GM04504 (cell line): Measurements from ENCODE around the gene PTTG2.
A peak's percentile ranks its signal among the peaks of the same experiment; 100 is the strongest.
"Not testable (repeated sequence)": the region's sequence is repeated elsewhere in the genome, so short reads cannot be mapped to it uniquely, and the experiment has no call there.

Experiments
- DNase-seq: peaks from one replicate; pipeline ENCODE4 v3.0.0-alpha.2; 2012; ENCODE audit warnings: low read depth

Gene PTTG2

DNA sequence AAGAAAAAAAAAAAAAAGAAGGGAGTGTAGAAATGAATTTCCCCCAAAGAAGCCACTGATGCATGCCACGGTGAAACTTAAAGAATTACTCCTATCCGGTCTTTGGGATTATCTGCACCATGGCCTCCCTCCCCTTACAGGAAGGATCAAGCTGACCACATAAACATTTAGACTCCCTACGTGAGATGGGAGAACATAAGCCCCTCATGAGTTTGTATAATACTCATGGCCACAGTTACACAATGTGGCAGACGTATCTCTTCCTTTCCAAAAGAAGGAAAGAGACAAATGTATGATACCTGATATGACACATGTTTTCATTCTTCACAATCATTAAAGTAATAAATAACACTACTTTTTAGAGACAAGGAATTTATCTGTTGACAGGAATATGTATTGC lies 3.3 kb upstream of the PTTG2 start:
- DNase-seq: no peak

DNA sequence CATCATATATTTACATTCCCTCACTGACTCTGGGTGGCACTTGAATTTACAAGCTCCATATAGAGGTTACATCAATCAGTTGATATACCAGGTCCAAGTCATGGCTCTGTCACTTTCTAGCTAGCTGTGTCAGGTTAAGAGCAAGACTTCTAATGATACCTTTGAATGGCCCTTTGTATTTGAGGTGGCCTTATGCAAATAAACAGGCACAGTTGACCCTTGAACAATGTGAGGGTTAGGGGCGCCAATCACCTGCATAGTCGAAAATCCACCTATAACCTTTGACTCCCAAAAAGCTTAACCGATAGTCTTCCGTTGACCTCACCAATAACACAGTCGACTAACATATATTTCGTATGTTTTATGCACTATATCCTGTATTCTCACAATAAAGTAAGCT lies 1.3 kb upstream of the PTTG2 start:
- no peak for DNase-seq

- no peak for DNase-seq
Observed at GRCh38 chr4:37960679-37961450, 667 bp downstream of the PTTG2 start.

- DNase-seq: no peak
Observed at GRCh38 chr4:37964734-37965457, 4.7 kb downstream of the PTTG2 start.

GRCh38 chr4:37966044-37966443 lies 5.8 kb downstream of the PTTG2 start:
- no peak for DNase-seq

- DNase-seq: no peak
Observed at GRCh38 chr4:37967736-37968135, 7.5 kb downstream of the PTTG2 start.

DNA sequence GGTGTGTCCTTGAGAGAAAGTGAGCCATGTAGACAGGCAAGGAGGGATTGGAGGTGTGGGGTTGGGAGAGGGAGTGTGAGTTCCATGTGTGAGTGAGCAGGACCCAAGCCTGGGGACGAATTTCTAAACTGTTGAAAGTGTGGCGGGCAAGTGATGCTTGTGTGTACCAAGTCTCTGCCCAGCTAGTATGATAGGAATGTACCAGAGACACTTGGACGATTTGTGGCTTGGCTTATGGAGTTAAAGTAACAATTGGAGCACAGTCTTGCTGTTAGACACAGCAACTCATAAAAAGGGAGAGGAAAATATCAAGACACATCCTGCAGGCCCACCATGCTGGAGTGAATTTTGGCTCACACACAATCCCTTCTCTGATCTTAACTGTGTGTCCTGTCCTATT lies 8.5 kb downstream of the PTTG2 start:
- DNase-seq: no peak

- DNase-seq: no peak
Observed at GRCh38 chr4:37970702-37971101, 10.5 kb downstream of the PTTG2 start.

- no peak for DNase-seq
Observed at GRCh38 chr4:37971202-37971601, 11.0 kb downstream of the PTTG2 start.

DNA sequence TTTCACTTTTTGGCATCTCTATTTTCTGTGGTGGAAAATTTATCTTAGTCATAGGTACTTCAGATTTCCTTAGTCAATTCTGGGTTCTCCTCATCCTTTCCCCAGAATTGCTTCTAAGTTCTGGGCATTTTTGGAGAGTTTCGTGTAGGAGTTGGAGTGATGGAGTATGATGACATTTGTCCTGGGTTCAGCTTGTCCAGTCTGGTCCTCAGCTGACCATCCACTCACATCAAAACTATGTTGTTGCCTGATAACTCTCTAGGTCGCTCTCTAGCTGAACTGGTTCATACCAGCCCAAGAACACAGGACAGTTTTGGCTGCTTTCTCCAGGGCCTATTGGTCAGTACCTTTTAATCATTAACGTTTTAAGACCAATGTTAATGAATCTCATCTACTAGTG lies 13.2 kb downstream of the PTTG2 start:
- DNase-seq: no peak

GRCh38 chr4:37975321-37975822 lies 15.2 kb downstream of the PTTG2 start:
- DNase-seq: not testable (repeated sequence)

DNA sequence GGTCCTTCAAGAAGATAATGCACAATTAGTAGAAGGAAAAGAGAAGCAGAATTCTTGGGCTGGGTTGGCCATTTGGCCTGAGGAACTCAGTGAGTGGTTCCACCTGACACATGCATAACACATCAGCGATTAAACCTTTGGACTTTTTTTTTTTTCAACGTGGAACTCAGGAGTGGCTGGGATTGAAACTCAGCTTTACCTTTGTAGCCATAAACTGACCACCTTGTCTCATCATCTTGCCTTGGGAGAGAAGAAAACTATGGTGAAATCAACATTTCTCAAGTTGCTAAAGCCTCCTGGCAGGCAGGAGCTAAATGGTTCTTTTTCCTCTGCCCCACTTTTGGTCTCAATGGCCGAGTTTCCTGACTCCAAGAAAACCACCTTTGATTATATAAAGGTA lies 16.3 kb downstream of the PTTG2 start:
- DNase-seq: no peak

GRCh38 chr4:37976991-37977470 lies 16.8 kb downstream of the PTTG2 start:
- peak; percentile 32 for DNase-seq

DNA sequence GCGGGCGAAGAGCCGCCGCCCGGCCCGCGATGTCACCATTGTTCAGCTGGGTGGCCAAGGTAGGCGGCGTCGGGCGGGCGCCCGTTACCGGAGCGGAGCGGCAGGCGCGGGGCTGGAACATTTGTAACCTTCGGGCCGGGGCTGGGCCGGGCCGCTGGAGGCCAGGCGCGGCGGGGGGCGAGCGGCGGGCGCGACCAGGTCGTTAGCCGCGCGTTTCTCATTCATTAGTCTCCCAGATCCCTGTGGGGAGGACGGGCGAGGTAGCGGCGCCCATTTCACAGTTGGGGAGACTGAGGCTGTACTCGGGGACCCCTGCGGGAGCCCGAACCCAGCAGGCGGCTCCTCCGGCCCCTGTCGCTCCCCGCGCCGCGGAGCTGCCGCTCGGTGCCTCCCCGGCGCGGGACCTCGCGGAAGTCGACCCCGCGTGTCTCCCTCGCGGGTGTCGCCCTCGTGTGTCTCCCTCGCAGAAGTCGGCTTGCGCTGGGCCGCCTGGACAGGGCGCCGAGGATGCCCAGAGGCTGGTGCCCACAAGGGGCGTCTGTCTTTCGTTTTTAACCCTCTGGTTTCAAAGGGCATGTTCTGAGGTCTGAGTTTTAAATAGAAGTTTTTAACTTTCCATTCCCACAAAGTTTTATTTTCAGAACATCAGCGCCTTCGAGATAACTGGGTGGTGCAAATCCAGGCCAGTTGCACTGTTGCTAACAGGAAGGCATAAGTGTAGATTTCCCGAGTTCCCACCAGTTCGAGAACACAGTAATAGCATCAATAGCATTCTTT lies 17.5 kb downstream of the PTTG2 start:
- no peak for DNase-seq

DNA sequence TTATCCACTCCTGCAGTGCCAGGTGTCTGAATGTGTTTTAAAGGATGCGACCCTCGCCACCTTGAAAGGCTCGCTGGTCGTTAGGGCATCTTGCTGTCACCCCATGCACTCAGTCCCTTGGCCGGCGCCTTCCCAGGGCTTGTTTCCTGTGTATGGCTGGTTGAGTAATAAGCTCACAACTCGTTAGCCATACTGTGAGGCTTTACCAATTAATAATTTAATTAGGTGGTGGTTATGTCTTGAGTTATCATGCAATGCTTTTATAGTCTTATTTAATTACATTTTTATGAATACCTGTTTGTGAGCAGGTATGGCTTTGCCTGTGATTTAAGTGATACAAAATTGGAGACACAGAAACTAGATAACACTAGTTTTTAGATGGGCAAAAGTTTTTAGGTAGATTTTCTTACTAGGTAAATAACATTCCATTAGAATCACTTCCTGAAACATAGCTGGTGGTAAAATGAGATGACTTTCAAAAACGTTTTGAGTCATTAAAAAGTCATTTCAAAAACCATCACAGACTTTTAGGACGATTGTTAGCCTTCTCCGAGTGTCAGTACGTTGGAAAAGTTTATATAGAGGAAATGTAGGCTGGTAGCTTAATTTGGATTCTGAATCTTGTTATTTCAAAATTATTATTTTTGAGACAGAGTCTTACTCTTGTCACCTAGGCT lies 18.2 kb downstream of the PTTG2 start:
- DNase-seq: no peak

DNA sequence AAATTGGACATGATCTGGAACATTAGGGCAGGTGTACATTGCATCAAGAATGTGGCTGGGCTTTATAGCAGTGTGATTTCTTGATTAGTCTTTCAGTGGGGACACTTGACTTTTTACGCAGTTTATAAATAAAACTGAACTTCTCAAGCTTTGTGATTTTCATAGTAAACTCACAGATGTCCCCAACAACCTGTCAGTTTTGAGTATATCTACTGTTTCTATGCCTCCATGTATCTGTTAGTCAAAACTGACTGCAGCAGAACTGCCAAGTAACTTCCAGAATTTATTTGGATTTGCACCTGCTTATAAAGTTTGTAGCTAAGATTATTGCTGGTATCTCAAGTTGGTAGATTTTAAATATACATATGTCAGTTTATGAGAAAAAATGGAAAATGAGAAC lies 20.0 kb downstream of the PTTG2 start:
- DNase-seq: no peak

DNA sequence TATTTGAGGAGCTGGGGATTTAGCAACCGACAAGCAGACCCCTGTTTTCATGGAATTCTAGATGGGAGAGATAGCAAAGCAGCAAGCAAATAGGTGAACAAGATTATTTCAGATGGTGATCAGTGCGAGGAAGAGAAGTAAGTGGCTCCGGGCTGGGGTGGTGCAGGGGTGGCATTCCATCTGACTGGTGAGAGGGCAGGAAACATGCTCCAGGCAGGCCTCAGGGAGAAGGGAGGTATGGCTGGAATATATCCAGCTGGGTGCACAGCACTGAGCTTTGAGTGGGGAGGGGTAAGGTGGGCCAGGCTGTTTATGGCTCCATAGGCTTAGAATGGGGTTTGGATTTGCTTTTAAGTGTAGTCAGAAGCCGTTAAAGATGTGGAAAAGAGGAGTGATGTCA lies 21.2 kb downstream of the PTTG2 start:
- DNase-seq: no peak

DNA sequence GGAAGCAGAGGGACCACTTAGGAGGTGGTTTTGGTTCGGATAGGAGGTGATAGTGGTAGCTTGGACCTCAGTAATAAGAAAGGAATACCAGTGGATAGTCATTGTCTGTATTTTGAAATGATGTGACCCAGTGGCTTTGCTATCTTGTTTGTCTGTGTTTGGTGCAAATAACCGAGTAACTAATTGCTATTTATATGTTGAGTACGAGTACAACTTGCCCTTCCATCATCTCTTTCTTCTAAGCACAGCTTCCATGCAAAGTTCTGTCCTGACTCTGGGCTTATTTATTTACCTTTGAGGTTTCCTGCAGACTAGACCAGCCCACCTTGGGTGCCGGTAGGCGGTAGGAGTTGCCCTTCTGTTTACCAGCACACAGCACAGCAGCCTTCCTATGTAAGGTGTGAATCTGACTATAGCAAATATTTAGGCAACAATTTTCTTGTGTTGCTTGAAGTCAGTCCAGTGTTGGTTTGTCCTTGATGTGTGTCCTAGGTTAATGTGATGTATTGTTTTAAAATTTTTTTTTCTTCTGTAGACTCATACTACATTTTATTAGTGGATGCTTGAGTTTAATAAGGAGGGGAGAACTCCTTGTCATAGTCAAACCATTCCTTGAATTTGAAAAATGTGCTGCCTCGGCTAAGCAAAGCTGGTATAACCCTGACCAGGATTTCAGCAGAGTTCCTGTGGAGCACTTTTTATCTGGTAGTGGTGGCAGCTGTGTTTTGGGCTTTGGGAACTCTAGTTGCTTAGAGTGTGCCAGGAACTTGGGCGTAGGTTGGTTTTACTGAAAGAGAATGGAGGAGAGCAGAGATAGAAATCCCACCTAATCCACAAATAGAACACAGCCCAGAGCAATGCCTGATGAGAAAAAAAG lies 21.9 kb downstream of the PTTG2 start:
- no peak for DNase-seq

DNA sequence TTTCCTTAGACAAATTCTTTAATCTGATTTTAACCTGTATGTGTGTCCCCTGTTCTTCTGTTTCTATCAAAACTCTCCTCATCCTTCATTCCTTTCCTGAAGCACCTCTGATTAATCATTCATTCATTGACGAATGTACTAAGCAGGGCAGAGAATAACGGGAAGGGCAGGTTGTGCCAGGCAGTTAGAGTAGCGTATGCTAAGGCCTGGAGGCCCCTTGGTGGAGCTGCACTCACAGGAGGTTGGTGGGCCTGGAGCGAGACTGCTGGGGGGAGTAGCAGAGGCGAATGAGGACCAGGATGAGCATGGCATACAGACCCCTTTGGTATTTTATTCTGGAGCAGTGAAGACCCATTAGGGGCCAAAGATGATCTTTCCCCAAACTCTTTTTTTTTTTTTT lies 22.5 kb downstream of the PTTG2 start:
- no peak for DNase-seq

GRCh38 chr4:37983951-37984350 lies 23.8 kb downstream of the PTTG2 start:
- DNase-seq: no peak

GRCh38 chr4:37985730-37986275 lies 25.6 kb downstream of the PTTG2 start:
- DNase-seq: no peak
